ENCODE measurements around the gene HABP2.

Gene HABP2

GRCh38 chr10:113523628-113524027 is 29.2 kb upstream of the HABP2 start:
- CTCF ChIA-PET, result interaction anchor here (1.7 to 2.3 kb wide), 3 partner anchors 8 to 39 kb away, joined by 3 to 7 read pairs (median 5); no protein-coding TSS in a partner anchor
- POLR2A ChIA-PET, result no interaction called here
- TF ChIP-seq CTCF (IDR thresholded peaks at IDR 0.05; ENCODE audit: control extremely low read depth, extremely low read depth, low read depth, missing control alignments), result no peak
- DNase-seq (ENCODE audit: extremely low spot score), result no peak

- DNase-seq (ENCODE audit: extremely low spot score), result no peak
- CTCF ChIA-PET, result interaction anchor here (2.3 kb wide), 1 partner anchor 39 kb away, joined by 7 read pairs; no protein-coding TSS in a partner anchor
- no peak for TF ChIP-seq CTCF (IDR thresholded peaks at IDR 0.05; ENCODE audit: control extremely low read depth, extremely low read depth, low read depth, missing control alignments)
- POLR2A ChIA-PET, result no interaction called here
Observed at GRCh38 chr10:113524120-113524519, 28.7 kb upstream of the HABP2 start.

- POLR2A ChIA-PET, result no interaction called here
- CTCF ChIA-PET, result interaction anchor here (2.3 kb wide), 1 partner anchor 38 kb away, joined by 7 read pairs; no protein-coding TSS in a partner anchor
- DNase-seq (ENCODE audit: extremely low spot score), result no peak
- TF ChIP-seq CTCF (IDR thresholded peaks at IDR 0.05; ENCODE audit: control extremely low read depth, extremely low read depth, low read depth, missing control alignments), result no peak
Observed at GRCh38 chr10:113524539-113525490, 28.0 kb upstream of the HABP2 start.

- CTCF ChIA-PET, result interaction anchor here (0.9 to 2.3 kb wide), 4 partner anchors 10 to 123 kb away, joined by 3 to 7 read pairs (median 4); no protein-coding TSS in a partner anchor
- POLR2A ChIA-PET, result no interaction called here
- no peak for TF ChIP-seq CTCF (IDR thresholded peaks at IDR 0.05; ENCODE audit: control extremely low read depth, extremely low read depth, low read depth, missing control alignments)
- DNase-seq (ENCODE audit: extremely low spot score), result no peak
Observed at GRCh38 chr10:113525713-113526112, 27.1 kb upstream of the HABP2 start.

- DNase-seq (ENCODE audit: extremely low spot score), result no peak
- ChIA-PET POLR2A (no interaction called here), CTCF (interaction anchor here (1.3 to 1.8 kb wide), 2 partner anchors 11 to 36 kb away, joined by 4 to 7 read pairs; no protein-coding TSS in a partner anchor)
- TF ChIP-seq CTCF (IDR thresholded peaks at IDR 0.05; ENCODE audit: control extremely low read depth, extremely low read depth, low read depth, missing control alignments), result no peak
Observed at GRCh38 chr10:113527211-113527906, 25.5 kb upstream of the HABP2 start.

- DNase-seq (ENCODE audit: extremely low spot score), result no peak
- POLR2A ChIA-PET, result no interaction called here
- no peak for TF ChIP-seq CTCF (IDR thresholded peaks at IDR 0.05; ENCODE audit: control extremely low read depth, extremely low read depth, low read depth, missing control alignments)
- CTCF ChIA-PET, result interaction anchor here (1.0 to 2.4 kb wide), 3 partner anchors 8 to 1057 kb away, joined by 3 to 11 read pairs (median 7); no protein-coding TSS in a partner anchor
Observed at GRCh38 chr10:113528876-113529275, 24.0 kb upstream of the HABP2 start.
